SU-DHL-6 (cell line): Measurements from ENCODE around the gene RACGAP1.

Source experiments
- H2AFZ ChIP-seq: fragments of 200-600 bp; sonication (generic); 2 replicates; pipeline ENCODE4 v1.6.1; 2014; ENCODE audit warnings: low read depth, mild to moderate bottlenecking, moderate library complexity, mixed read lengths, antibody characterized with exemption, low read length; ENCODE audit not compliant: severe bottlenecking
- H3F3A ChIP-seq: fragments of 200-600 bp; shearing (Covaris generic); 2 replicates; pipeline ENCODE4 v1.6.0; 2016; ENCODE audit warnings: antibody characterized with exemption, mild to moderate bottlenecking; ENCODE audit not compliant: insufficient read depth
- H3K27ac ChIP-seq: fragments of 200-600 bp; sonication (generic); 2 replicates; pipeline ENCODE4 v1.5.1; 2016; ENCODE audit warnings: low read depth, mild to moderate bottlenecking, low read length, moderate library complexity, mixed read lengths
- H3K27me3 ChIP-seq: fragments of 200-600 bp; sonication (generic), shearing (Covaris generic); 2 replicates; pipeline ENCODE4 v1.6.0; 2014; ENCODE audit warnings: mild to moderate bottlenecking, low read length
- H3K36me3 ChIP-seq: fragments of 200-600 bp; sonication (generic); 2 replicates; pipeline ENCODE4 v1.6.1; 2014; ENCODE audit warnings: mild to moderate bottlenecking, low read length, mixed read lengths
- H3K4me2 ChIP-seq: fragments of 300-600, 200-600 bp; shearing (Covaris generic), sonication (generic); 2 replicates; pipeline ENCODE4 v1.6.0; 2014; ENCODE audit warnings: low read length, low read depth, mild to moderate bottlenecking; ENCODE audit not compliant: poor library complexity, severe bottlenecking
- H3K4me3 ChIP-seq: fragments of 200-600 bp; sonication (generic); 2 replicates; pipeline ENCODE4 v1.5.1; 2014; ENCODE audit warnings: antibody characterized with exemption, low read length, mild to moderate bottlenecking, mixed read lengths; ENCODE audit not compliant: insufficient read depth, poor library complexity, severe bottlenecking
- H3K79me2 ChIP-seq: fragments of 200-600 bp; sonication (generic); 2 replicates; pipeline ENCODE4 v1.6.1; 2014; ENCODE audit warnings: mild to moderate bottlenecking, low read length, moderate library complexity; ENCODE audit not compliant: insufficient read depth
- H3K9ac ChIP-seq: fragments of 200-600 bp; sonication (generic); 2 replicates; pipeline ENCODE4 v1.7.0; 2014; ENCODE audit warnings: mild to moderate bottlenecking, low read length
- H3K9me2 ChIP-seq: fragments of 200-600 bp; sonication (generic); replicated peaks from 2 replicates; pipeline ENCODE4 v1.6.1; 2014; ENCODE audit warnings: low read length; ENCODE audit not compliant: insufficient read depth
- H3K9me3 ChIP-seq: fragments of 200-600 bp; sonication (generic); 2 replicates; pipeline ENCODE4 v1.6.1; 2014; ENCODE audit warnings: low read length, mixed read lengths; ENCODE audit not compliant: insufficient read depth
- H4K20me1 ChIP-seq: fragments of 200-600 bp; sonication (generic); 2 replicates; pipeline ENCODE4 v1.6.1; 2014; ENCODE audit warnings: low read depth, mild to moderate bottlenecking, antibody characterized with exemption, low read length, moderate library complexity, mixed read lengths
- CTCF ChIP-seq: fragments of 200-600 bp; sonication (generic); IDR thresholded peaks from one replicate; pipeline ENCODE4 v1.5.1; 2017; ENCODE audit warnings: antibody characterized with exemption, mild to moderate bottlenecking, low read length, moderate library complexity; ENCODE audit not compliant: insufficient read depth, poor library complexity, severe bottlenecking
- EZH2phosphoT487 ChIP-seq: fragments of 200-600 bp; sonication (generic), shearing (Covaris generic); conservative IDR thresholded peaks from 2 replicates; pipeline ENCODE4 v1.6.1; 2018; ENCODE audit warnings: mild to moderate bottlenecking, antibody characterized with exemption, low read length, moderate library complexity, mixed read lengths

The RACGAP1 gene

GRCh38 chr12:50025187-50026059 is at the start of gene RACGAP1:
Gene RACGAP1 (minus strand): TSS chr12:50025494. CDS start chr12:50016715, 8,779 bp downstream.
- Histone ChIP-seq H3K4me2 (peak within 1 kb of the TSS; percentile 80), H3K79me2 (peaks cover 48% of the 10 kb centered on the region), H4K20me1 (peaks cover 7% of the 10 kb centered on the region; the same call in 1 of the 2 replicates), H2AFZ (peak within 1 kb of the TSS; percentile 93), H3K27me3 (no peaks in the 10 kb centered on the region), H3K9me2 (no peaks in the 10 kb centered on the region), H3K36me3 (no peaks in the 10 kb centered on the region), H3K27ac (peak within 1 kb of the TSS; percentile 79), H3K9ac (peak within 1 kb of the TSS; percentile 90), H3K4me3 (peak within 1 kb of the TSS; percentile 76), H3K9me3 (no peaks in the 10 kb centered on the region), H3F3A (no peaks in the 10 kb centered on the region; the same call in 1 of the 2 replicates)
- TF ChIP-seq EZH2phosphoT487 (no peak), CTCF (no peak)

- no peak overlapping the region for H3K9ac ChIP-seq
- H4K20me1 ChIP-seq: no peaks in the 10 kb centered on the region
- H3K4me2 ChIP-seq: no peak overlapping the region
- no peaks in the 10 kb centered on the region for H3K9me3 ChIP-seq
- H3K79me2 ChIP-seq: no peaks in the 10 kb centered on the region
- H3K27me3 ChIP-seq: no peaks in the 10 kb centered on the region
- H3F3A ChIP-seq: no peaks in the 10 kb centered on the region
- no peaks in the 10 kb centered on the region for H3K9me2 ChIP-seq
- no peak overlapping the region for H2AFZ ChIP-seq
- H3K4me3 ChIP-seq: no peak overlapping the region
- no peak overlapping the region for H3K27ac ChIP-seq
- TF ChIP-seq CTCF (no peak), EZH2phosphoT487 (no peak)
- no peaks in the 10 kb centered on the region for H3K36me3 ChIP-seq
Measured at GRCh38 chr12:50073712-50074111, 48.4 kb upstream of the RACGAP1 start.

GRCh38 chr12:50073206-50073605 is 47.9 kb upstream of the RACGAP1 start:
- no peak overlapping the region for H3K9ac ChIP-seq
- H3K79me2 ChIP-seq: no peaks in the 10 kb centered on the region
- H3K4me2 ChIP-seq: no peak overlapping the region
- no peaks in the 10 kb centered on the region for H4K20me1 ChIP-seq
- TF ChIP-seq CTCF (no peak), EZH2phosphoT487 (no peak)
- no peak overlapping the region for H2AFZ ChIP-seq
- H3K36me3 ChIP-seq: no peaks in the 10 kb centered on the region
- no peak overlapping the region for H3K27ac ChIP-seq
- no peak overlapping the region for H3K4me3 ChIP-seq
- H3F3A ChIP-seq: no peaks in the 10 kb centered on the region
- H3K9me2 ChIP-seq: no peaks in the 10 kb centered on the region
- no peaks in the 10 kb centered on the region for H3K27me3 ChIP-seq
- no peaks in the 10 kb centered on the region for H3K9me3 ChIP-seq
